IMR-90 (cell line): Measurements from ENCODE around the gene SLC19A2. TPM values are rescaled to one million over a fixed set of nuclear protein-coding genes. Genes with fewer than 3 reads are reported as not detected.

Experiments used
- ATAC-seq: fragments of 200-7000 bp; cut with Tn5 transposase; 2 replicates; pipeline ENCODE4 v1.9.1; 2020; ENCODE audit warnings: low read depth, mild to moderate bottlenecking, moderate library complexity
- BruUV-seq: library from RNA; stranded (reverse); fragments of 400-500 nt; replicated peaks from 2 replicates; lab custom pipeline; 2021; lab: Mats Ljungman, UMichigan
- CTCF ChIA-PET: fragments of 300-600 bp; formaldehyde crosslinking; extraction: SDS; loops from one replicate; lab custom pipeline; 2021; ENCODE audit warnings: antibody characterized with exemption; lab: Yijun Ruan, JAX
- POLR2A ChIA-PET: fragments of 300-600 bp; sonication (Branson Sonifier 250); formaldehyde crosslinking; loops from one replicate; lab custom pipeline; 2022; ENCODE audit warnings: antibody characterized with exemption; ENCODE audit not compliant: unreplicated experiment; lab: Charles Lee
- DNase-seq: peaks from one replicate; pipeline ENCODE4 v3.0.0; 2013
- H2AFZ ChIP-seq: replicated peaks from 2 replicates; pipeline ENCODE3; 2013; ENCODE audit warnings: low read length, mild to moderate bottlenecking; ENCODE audit not compliant: poor library complexity
- H2AK5ac ChIP-seq: 2 replicates; pipeline ENCODE4 v1.6.1; 2013; ENCODE audit warnings: low read depth, low read length, inconsistent platforms
- H2AK9ac ChIP-seq: replicated peaks from 2 replicates; pipeline ENCODE3; 2013; ENCODE audit warnings: mild to moderate bottlenecking, low read depth, low read length, moderate library complexity; ENCODE audit not compliant: poor library complexity
- H2BK120ac ChIP-seq: 2 replicates; pipeline ENCODE4 v1.6.1; 2013; ENCODE audit warnings: low read depth, low read length, inconsistent platforms
- H2BK15ac ChIP-seq: 3 replicates; pipeline ENCODE4 v1.6.1; 2013; ENCODE audit warnings: low read depth, low read length, inconsistent platforms
- H2BK20ac ChIP-seq: 2 replicates; pipeline ENCODE4 v1.6.1; 2013; ENCODE audit warnings: low read depth, mild to moderate bottlenecking, inconsistent platforms, low read length, moderate library complexity
- H2BK5ac ChIP-seq: 2 replicates; pipeline ENCODE4 v1.6.1; 2013; ENCODE audit warnings: mild to moderate bottlenecking, low read depth, low read length, inconsistent platforms; ENCODE audit not compliant: poor library complexity, severe bottlenecking
- H3K14ac ChIP-seq: replicated peaks from 2 replicates; pipeline ENCODE4 v1.6.1; 2013; ENCODE audit warnings: low read depth, low read length, inconsistent platforms
- H3K18ac ChIP-seq: 2 replicates; pipeline ENCODE4 v1.6.1; 2013; ENCODE audit warnings: low read depth, low read length, control low read depth
- H3K23ac ChIP-seq: 2 replicates; pipeline ENCODE4 v1.6.1; 2013; ENCODE audit warnings: low read depth, low read length, inconsistent platforms
- H3K27ac ChIP-seq: 2 replicates; pipeline ENCODE4 v1.5.1; 2013; ENCODE audit warnings: mild to moderate bottlenecking, control low read depth, low read length; ENCODE audit not compliant: insufficient read depth
- H3K27me3 ChIP-seq: 2 replicates; pipeline ENCODE4 v1.6.1; 2013; ENCODE audit warnings: low read length; ENCODE audit not compliant: control insufficient read depth, insufficient read depth
- H3K36me3 ChIP-seq: 2 replicates; pipeline ENCODE4 v1.6.1; 2013; ENCODE audit warnings: low read length, mixed read lengths; ENCODE audit not compliant: control insufficient read depth, insufficient read depth
- H3K4ac ChIP-seq: 2 replicates; pipeline ENCODE4 v1.6.1; 2013; ENCODE audit warnings: low read depth, low read length, inconsistent platforms
- H3K4me1 ChIP-seq: 2 replicates; pipeline ENCODE4 v1.6.1; 2013; ENCODE audit warnings: low read length, mixed read lengths; ENCODE audit not compliant: control insufficient read depth, insufficient read depth
- H3K4me2 ChIP-seq: 2 replicates; pipeline ENCODE4 v1.6.1; 2013; ENCODE audit warnings: low read depth, mild to moderate bottlenecking, control low read depth, low read length, moderate library complexity
- H3K4me3 ChIP-seq: 2 replicates; pipeline ENCODE4 v1.5.1; 2013; ENCODE audit warnings: low read depth, mild to moderate bottlenecking, control low read depth, low read length, moderate library complexity; ENCODE audit not compliant: insufficient read depth
- H3K56ac ChIP-seq: 2 replicates; pipeline ENCODE4 v1.6.1; 2013; ENCODE audit warnings: low read length, inconsistent platforms; ENCODE audit not compliant: insufficient read depth; ENCODE audit errors: extremely low read depth
- H3K79me1 ChIP-seq, 2 experiments: 2 replicates each; pipeline ENCODE4 v1.6.1; 2013; ENCODE audit warnings: low read length in 2 of 2, inconsistent platforms in 1 of 2, low read depth in 1 of 2
- H3K9ac ChIP-seq: 2 replicates; pipeline ENCODE4 v1.6.1; 2013; ENCODE audit warnings: low read depth, low read length, control low read depth
- H3K9me1 ChIP-seq: 2 replicates; pipeline ENCODE4 v1.6.1; 2013; ENCODE audit warnings: low read length, inconsistent platforms; ENCODE audit not compliant: insufficient read depth
- H3K9me3 ChIP-seq: 2 replicates; pipeline ENCODE4 v1.6.1; 2013; ENCODE audit warnings: low read length; ENCODE audit not compliant: control insufficient read depth, insufficient read depth
- H4K20me1 ChIP-seq: 2 replicates; pipeline ENCODE4 v1.6.1; 2013; ENCODE audit warnings: low read length, inconsistent platforms; ENCODE audit not compliant: insufficient read depth
- H4K5ac ChIP-seq: 2 replicates; pipeline ENCODE4 v1.6.1; 2013; ENCODE audit warnings: mild to moderate bottlenecking, low read depth, low read length, control low read depth
- H4K8ac ChIP-seq, 2 experiments: 2 replicates each; pipeline ENCODE4 v1.6.1; 2013; ENCODE audit warnings: low read depth in 2 of 2, low read length in 2 of 2, control low read depth in 1 of 2, inconsistent platforms in 1 of 2
- H4K91ac ChIP-seq: 2 replicates; pipeline ENCODE4 v1.6.1; 2013; ENCODE audit warnings: low read depth, low read length, inconsistent platforms; ENCODE audit not compliant: insufficient read depth
- BHLHE40 ChIP-seq: fragments of 150-350 bp; IDR thresholded peaks from 2 replicates; pipeline ENCODE4 v1.6.1; 2016; ENCODE audit warnings: mild to moderate bottlenecking, low read depth, low read length
- CHD1 ChIP-seq: IDR thresholded peaks from 2 replicates; pipeline ENCODE4 v1.6.1; 2012; ENCODE audit warnings: low read depth, low read length, improper control_type of control experiment
- MAFK ChIP-seq: IDR thresholded peaks from 2 replicates; pipeline ENCODE4 v1.6.1; 2012; ENCODE audit warnings: low read depth, low read length, improper control_type of control experiment
- MAZ ChIP-seq: IDR thresholded peaks from 2 replicates; pipeline ENCODE4 v1.6.1; 2012; ENCODE audit warnings: low read depth, mild to moderate bottlenecking, low read length, improper control_type of control experiment, moderate library complexity, borderline replicate concordance
- NFE2L2 ChIP-seq: fragments of 150-350 bp; IDR thresholded peaks from 2 replicates; pipeline ENCODE4 v1.6.1; 2016; ENCODE audit warnings: low read depth, mild to moderate bottlenecking, low read length
- POLR2A ChIP-seq: IDR thresholded peaks from 2 replicates; pipeline ENCODE4 v1.6.1; 2012; ENCODE audit warnings: mild to moderate bottlenecking, low read depth, low read length
- RAD21 ChIP-seq: IDR thresholded peaks from 2 replicates; pipeline ENCODE4 v1.6.1; 2012; ENCODE audit warnings: low read length, improper control_type of control experiment
- RCOR1 ChIP-seq: IDR thresholded peaks from 2 replicates; pipeline ENCODE4 v1.6.1; 2012; ENCODE audit warnings: mild to moderate bottlenecking, low read length, improper control_type of control experiment; ENCODE audit not compliant: insufficient replicate concordance
- RFX5 ChIP-seq: IDR thresholded peaks from 2 replicates; pipeline ENCODE4 v1.8.0; 2012; ENCODE audit warnings: low read depth, mild to moderate bottlenecking, low read length, moderate library complexity
- SMC3 ChIP-seq: fragments of 150-350 bp; IDR thresholded peaks from 2 replicates; pipeline ENCODE4 v1.6.1; 2016; ENCODE audit warnings: low read depth, mild to moderate bottlenecking, antibody characterized with exemption, low read length, moderate library complexity
- WGBS, 2 experiments: methylation state at CpG; one replicate each; pipeline versions ENCODE4 v1.1.5 to v1.1.7; 2013; ENCODE audit warnings: missing lambda C conversion rate in 2 of 2; ENCODE audit not compliant: insufficient read length in 1 of 2; ENCODE audit errors: extremely low coverage in 2 of 2; 5-methylcytosine and 5-hydroxymethylcytosine counted together
- dilution Hi-C: fragments of 300-500 bp; cut with HindIII; formaldehyde crosslinking; loops from one replicate; pipeline ENCODE4 v1.14.3; 2018; ENCODE audit warnings: low sequenced_read_pairs; ENCODE audit not compliant: unreplicated experiment
- in situ Hi-C: fragments of 300-500 bp; cut with MboI; formaldehyde crosslinking; loops from 3 replicates; pipeline ENCODE4 v1.14.3; 2019; ENCODE audit warnings: low sequenced_read_pairs, inconsistent platforms, mixed read lengths
- intact Hi-C: fragments of 100-400 bp; cut with micrococcal nuclease; formaldehyde crosslinking; loops from 2 replicates; pipeline ENCODE4 v1.10.0; 2022
- polyA plus RNA-seq, 3 experiments: library from polyadenylated mRNA; depleted of rRNA; stranded (reverse); fragments of >200 nt; gene quantifications; 2 replicates each; pipeline ENCODE4 v1.2.3, GENCODE V29; 2012; ENCODE audit warnings: low replicate concordance in 1 of 3
- total RNA-seq: library from RNA; depleted of rRNA; stranded (reverse); fragments of >200 nt; gene quantifications from 2 replicates; pipeline ENCODE4 v1.2.3, GENCODE V29; 2012
- TF ChIP-seq, protein P1 (sequence below): conservative IDR thresholded peaks from 2 replicates; pipeline ENCODE4 v1.5.1; 2012; ENCODE audit warnings: mild to moderate bottlenecking, low read depth, low read length, improper control_type of control experiment
- TF ChIP-seq, protein P2 (sequence below): fragments of 150-350 bp; IDR thresholded peaks from 2 replicates; pipeline ENCODE4 v1.6.1; 2017; ENCODE audit warnings: mild to moderate bottlenecking, antibody characterized with exemption, low read length, low read depth

SLC19A2 gene
- total and polyA plus RNA-seq, 2 of the 4 experiments (the other 2 are of a cell fraction): 3.6 to 5.2 TPM

GRCh38 chr1:169479363-169480066 lies 6.2 kb downstream of the SLC19A2 start (continued):
- TF ChIP-seq MAZ: no peak

DNA sequence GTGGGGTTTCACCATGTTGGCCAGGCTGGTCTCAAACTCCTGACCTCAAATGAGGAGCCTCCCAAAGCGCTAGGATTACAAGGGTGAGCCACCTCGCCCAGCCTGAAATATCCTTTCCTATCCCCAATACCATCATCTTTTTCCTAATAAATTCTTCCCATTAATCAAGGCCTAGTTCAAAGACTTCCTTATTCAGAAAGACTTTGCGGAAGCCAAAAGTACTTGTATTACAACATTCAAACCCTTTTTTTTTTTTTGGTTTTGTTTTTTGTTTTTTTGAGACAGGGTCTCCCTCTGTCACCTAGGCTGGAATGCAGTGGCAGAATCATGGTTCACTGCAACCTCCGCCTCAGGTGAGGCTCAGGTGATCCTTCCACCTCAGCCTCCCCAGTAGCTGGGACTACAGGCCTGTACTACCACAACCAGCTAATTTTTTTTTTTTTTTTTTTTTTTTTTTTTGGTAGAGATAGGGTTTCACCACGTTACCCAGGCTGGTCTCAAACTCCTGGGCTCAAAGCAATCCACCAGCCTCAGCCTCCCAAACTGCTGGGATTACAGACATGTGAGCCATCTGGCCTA lies 7.6 kb downstream of the SLC19A2 start:
- intact Hi-C loops (no loop called here), in situ Hi-C loops (no loop called here), dilution Hi-C loops (no loop called here)
- no peak overlapping the region for H3K4ac ChIP-seq
- no peak overlapping the region for H3K27ac ChIP-seq
- ChIA-PET POLR2A (interaction anchor here (0.6 kb wide), 1 partner anchor 1367 kb away, joined by 4 read pairs; no protein-coding TSS in a partner anchor), CTCF (no interaction called here)
- no peak for DNase-seq
- H4K5ac ChIP-seq: no peak overlapping the region
- no peak overlapping the region for H3K18ac ChIP-seq
- H3K4me3 ChIP-seq: no peak overlapping the region
- H3K9me3 ChIP-seq: no peaks in the 10 kb centered on the region
- H3K79me1 ChIP-seq: peaks cover 6 to 8% of the 10 kb centered on the region in 2 experiments; a peak in 3 of 4 replicates
- BruUV-seq: no TSS peak
- no peak overlapping the region for H3K56ac ChIP-seq
- H2BK120ac ChIP-seq: no peak overlapping the region
- H2BK5ac ChIP-seq: no peak overlapping the region
- H3K9ac ChIP-seq: no peak overlapping the region
- ATAC-seq: no peak
- H2AK5ac ChIP-seq: no peak overlapping the region
- H3K9me1 ChIP-seq: no peaks in the 10 kb centered on the region
- 90% methylated on average over 2 of the region's 5 CpGs; no CpG with 5 or more reads in 1 of the 2 experiments for WGBS, 2 experiments
- no peaks in the 10 kb centered on the region for H3K27me3 ChIP-seq
- no peak overlapping the region for H2BK20ac ChIP-seq
- H3K4me1 ChIP-seq: no peaks in the 10 kb centered on the region
- H4K20me1 ChIP-seq: no peaks in the 10 kb centered on the region
- H2BK15ac ChIP-seq: no peak overlapping the region
- H4K91ac ChIP-seq: no peak overlapping the region
- H3K4me2 ChIP-seq: no peak overlapping the region
- no peak overlapping the region for H2AK9ac ChIP-seq
- H3K23ac ChIP-seq: no peak overlapping the region
- H4K8ac ChIP-seq: no peak overlapping the region
- peaks cover 5% of the 10 kb centered on the region for H3K36me3 ChIP-seq
- H2AFZ ChIP-seq: no peak overlapping the region
- no peak overlapping the region for H3K14ac ChIP-seq
- TF ChIP-seq, protein P1, sequence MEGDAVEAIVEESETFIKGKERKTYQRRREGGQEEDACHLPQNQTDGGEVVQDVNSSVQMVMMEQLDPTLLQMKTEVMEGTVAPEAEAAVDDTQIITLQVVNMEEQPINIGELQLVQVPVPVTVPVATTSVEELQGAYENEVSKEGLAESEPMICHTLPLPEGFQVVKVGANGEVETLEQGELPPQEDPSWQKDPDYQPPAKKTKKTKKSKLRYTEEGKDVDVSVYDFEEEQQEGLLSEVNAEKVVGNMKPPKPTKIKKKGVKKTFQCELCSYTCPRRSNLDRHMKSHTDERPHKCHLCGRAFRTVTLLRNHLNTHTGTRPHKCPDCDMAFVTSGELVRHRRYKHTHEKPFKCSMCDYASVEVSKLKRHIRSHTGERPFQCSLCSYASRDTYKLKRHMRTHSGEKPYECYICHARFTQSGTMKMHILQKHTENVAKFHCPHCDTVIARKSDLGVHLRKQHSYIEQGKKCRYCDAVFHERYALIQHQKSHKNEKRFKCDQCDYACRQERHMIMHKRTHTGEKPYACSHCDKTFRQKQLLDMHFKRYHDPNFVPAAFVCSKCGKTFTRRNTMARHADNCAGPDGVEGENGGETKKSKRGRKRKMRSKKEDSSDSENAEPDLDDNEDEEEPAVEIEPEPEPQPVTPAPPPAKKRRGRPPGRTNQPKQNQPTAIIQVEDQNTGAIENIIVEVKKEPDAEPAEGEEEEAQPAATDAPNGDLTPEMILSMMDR: no peak
- TF ChIP-seq MAFK (no peak), NFE2L2 (no peak), RAD21 (no peak), CHD1 (no peak), RFX5 (no peak), POLR2A (no peak), MAZ (no peak), RCOR1 (no peak), SMC3 (no peak), BHLHE40 (no peak)
- TF ChIP-seq, protein P2, sequence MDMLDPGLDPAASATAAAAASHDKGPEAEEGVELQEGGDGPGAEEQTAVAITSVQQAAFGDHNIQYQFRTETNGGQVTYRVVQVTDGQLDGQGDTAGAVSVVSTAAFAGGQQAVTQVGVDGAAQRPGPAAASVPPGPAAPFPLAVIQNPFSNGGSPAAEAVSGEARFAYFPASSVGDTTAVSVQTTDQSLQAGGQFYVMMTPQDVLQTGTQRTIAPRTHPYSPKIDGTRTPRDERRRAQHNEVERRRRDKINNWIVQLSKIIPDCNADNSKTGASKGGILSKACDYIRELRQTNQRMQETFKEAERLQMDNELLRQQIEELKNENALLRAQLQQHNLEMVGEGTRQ: no peak
